Thoracic aorta (tissue), 2 donors: Measurements from ENCODE around the gene NKD1. TPM values are rescaled to one million over a fixed set of nuclear protein-coding genes. Genes with fewer than 3 reads are reported as not detected.

Experiments
- ATAC-seq: fragments of 150-250 bp; one replicate; pipeline ENCODE4 v1.8.0; 2017; ENCODE audit warnings: low read depth; ENCODE audit not compliant: insufficient number of reproducible peaks, low FRiP score
- DNase-seq: peaks from one replicate; pipeline ENCODE4 v3.0.0-alpha.2; 2020; ENCODE audit warnings: low spot score
- H3K27ac ChIP-seq, 2 donors: fragments of 200-600 bp; sonication (generic); 1 replicate in 1 of 2; 2 replicates in 1 of 2; pipeline ENCODE4 v1.5.1; 2016; ENCODE audit warnings: mild to moderate bottlenecking in 2 of 2, moderate library complexity in 2 of 2
- H3K27me3 ChIP-seq: fragments of 200-600 bp; sonication (generic); replicated peaks from 2 replicates; pipeline ENCODE4 v1.6.0; 2016; ENCODE audit warnings: mild to moderate bottlenecking; ENCODE audit not compliant: insufficient read depth
- H3K36me3 ChIP-seq: fragments of 200-600 bp; sonication (generic); one replicate; pipeline ENCODE4 v1.5.1; 2016
- H3K4me1 ChIP-seq, 2 donors: fragments of 200-600 bp; sonication (generic); 1 replicate in 1 of 2; 2 replicates in 1 of 2; pipeline versions ENCODE4 v1.5.1 to v1.6.0; 2016; ENCODE audit warnings: low read depth in 2 of 2, mild to moderate bottlenecking in 1 of 2; ENCODE audit not compliant: control insufficient read depth in 1 of 2
- H3K4me3 ChIP-seq: fragments of 200-600 bp; sonication (generic); 2 replicates; pipeline ENCODE4 v1.5.1; 2016; ENCODE audit warnings: mild to moderate bottlenecking
- H3K9me3 ChIP-seq: fragments of 200-600 bp; sonication (generic); 2 replicates; pipeline ENCODE4 v1.5.1; 2016
- total RNA-seq, 2 donors: library from RNA; depleted of rRNA; stranded (reverse); fragments of >200 nt; gene quantifications; one replicate each; pipeline versions ENCODE4 v1.1.0 to v1.2.3, GENCODE V29; 2016
- TF ChIP-seq, protein P1 (sequence below): fragments of 200-600 bp; sonication (generic); IDR thresholded peaks from one replicate; pipeline ENCODE4 v1.5.1; 2019; ENCODE audit warnings: antibody characterized with exemption

Gene NKD1
- total RNA-seq, 2 donors from 2014 or later = 30.2 to 41.7 TPM

DNA sequence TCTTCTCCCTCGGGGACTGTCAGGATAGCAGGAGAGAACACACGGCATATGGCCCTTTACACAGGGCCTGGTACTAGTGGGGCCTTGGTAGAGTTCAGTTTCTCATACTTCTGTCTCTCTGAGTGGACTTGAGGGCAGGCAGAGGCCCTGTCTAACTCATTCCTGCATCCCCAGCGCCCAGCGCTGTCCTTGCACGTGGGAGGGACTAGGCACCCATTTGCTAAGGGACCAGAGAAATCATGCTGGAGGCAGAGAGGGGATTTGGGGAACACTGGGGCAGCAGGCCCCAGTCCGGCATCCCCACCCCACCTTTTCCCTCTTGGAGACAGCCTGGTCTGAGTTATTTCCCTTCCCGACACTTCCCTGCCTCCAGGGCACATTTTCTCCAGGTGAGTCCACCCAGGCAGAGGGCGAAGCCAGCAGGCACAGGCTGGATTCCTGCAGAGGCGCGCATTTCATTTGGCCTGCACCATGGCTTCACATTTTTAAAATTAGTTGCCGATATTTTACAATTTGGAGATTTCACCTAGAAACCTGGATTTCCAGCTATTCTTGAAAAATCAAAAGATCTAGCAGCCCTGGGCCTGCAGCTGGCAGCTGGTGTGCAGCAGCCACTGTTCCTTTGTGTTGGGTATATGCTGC is 9.7 kb upstream of the NKD1 start:
- H3K4me1 ChIP-seq = no peaks in the 10 kb centered on the region
- H3K27me3 ChIP-seq = no peaks in the 10 kb centered on the region
- H3K36me3 ChIP-seq = no peaks in the 10 kb centered on the region
- H3K9me3 ChIP-seq = no peaks in the 10 kb centered on the region
- no peak for ATAC-seq
- no peak overlapping the region for H3K4me3 ChIP-seq
- DNase-seq = no peak
- H3K27ac ChIP-seq = no peak overlapping the region
- TF ChIP-seq, protein P1, sequence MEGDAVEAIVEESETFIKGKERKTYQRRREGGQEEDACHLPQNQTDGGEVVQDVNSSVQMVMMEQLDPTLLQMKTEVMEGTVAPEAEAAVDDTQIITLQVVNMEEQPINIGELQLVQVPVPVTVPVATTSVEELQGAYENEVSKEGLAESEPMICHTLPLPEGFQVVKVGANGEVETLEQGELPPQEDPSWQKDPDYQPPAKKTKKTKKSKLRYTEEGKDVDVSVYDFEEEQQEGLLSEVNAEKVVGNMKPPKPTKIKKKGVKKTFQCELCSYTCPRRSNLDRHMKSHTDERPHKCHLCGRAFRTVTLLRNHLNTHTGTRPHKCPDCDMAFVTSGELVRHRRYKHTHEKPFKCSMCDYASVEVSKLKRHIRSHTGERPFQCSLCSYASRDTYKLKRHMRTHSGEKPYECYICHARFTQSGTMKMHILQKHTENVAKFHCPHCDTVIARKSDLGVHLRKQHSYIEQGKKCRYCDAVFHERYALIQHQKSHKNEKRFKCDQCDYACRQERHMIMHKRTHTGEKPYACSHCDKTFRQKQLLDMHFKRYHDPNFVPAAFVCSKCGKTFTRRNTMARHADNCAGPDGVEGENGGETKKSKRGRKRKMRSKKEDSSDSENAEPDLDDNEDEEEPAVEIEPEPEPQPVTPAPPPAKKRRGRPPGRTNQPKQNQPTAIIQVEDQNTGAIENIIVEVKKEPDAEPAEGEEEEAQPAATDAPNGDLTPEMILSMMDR = no peak

DNA sequence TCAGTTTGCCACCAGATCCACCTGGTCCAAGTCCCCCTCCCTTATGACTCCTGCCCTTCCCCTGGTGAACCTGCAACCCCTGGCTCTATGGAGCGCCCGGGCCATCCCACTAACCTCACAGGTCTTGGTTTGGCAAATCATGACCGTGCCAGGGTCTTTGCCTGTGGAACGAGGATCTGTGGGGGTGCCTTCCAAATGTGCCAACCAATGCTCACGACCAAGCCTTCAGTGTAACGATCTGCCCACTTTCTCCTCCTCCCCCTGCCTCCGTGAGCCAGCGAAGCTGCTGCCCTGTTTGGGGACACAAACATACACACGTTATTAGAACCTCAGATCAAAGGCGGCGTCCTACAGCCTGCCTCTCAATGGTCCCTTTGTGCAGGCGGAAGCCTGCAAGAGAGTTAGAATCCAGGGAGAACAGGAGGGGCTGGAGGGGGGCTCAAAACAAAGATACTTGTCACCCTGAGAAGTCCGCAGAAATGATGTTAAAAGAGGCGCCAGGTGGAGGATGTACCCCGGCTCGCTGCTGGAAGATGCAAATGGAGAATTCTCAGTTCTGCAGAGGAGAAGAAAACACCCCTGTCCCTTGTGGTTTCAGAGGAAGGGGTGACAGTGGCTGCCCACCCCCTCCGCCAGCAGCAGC is 9.0 kb upstream of the NKD1 start:
- DNase-seq (no peak), ATAC-seq (no peak)
- H3K36me3 ChIP-seq = no peaks in the 10 kb centered on the region
- H3K4me3 ChIP-seq = no peak overlapping the region
- H3K9me3 ChIP-seq = no peaks in the 10 kb centered on the region
- no peaks in the 10 kb centered on the region for H3K4me1 ChIP-seq
- no peak overlapping the region for H3K27ac ChIP-seq
- TF ChIP-seq, protein P1 = no peak
- no peaks in the 10 kb centered on the region for H3K27me3 ChIP-seq

DNA sequence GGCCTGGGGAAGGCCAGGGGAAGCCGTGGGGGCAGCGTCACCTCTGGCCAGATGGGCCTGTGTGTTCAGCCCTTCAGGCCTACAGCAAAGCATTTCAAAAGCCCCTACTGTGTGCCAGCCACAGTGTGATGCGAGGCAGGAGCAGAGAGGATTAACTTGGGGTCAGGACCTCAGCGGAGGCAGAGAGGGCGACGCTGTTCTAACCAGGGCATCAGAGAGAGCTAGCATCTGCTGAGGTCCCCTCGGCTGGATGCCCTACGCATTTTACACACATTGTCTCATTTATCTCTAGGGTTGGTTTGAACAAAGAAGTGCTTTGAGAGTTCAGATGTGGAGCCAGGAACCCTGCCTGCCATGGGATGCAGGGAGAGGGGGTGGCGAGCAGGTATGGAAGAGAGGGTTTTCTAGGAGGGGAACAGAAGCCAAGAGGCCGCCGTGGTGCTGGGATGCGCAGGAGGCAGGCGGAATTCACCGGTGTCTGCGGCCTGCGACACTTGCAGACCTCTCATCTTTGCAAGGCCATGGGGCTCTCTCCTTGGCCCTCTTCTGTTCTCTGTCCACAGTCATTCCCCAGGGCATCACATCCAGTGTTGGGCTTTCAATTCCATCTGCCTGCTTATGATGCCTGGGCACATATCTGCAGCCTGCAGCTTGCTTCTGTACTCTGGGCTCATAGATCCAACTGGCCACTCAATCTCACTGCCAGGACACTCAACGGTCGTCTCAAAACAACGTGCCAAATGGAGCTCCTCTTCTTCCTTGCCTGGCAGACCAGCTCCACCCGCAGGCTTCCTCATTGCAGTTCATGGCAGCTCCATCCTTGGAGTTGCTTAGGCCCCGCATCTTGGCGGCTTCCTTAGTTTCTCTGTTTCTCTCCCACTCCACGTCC is 8.1 kb upstream of the NKD1 start:
- Histone ChIP-seq H3K4me3 (no peak overlapping the region), H3K4me1 (no peaks in the 10 kb centered on the region), H3K27me3 (no peaks in the 10 kb centered on the region), H3K9me3 (no peaks in the 10 kb centered on the region), H3K27ac (no peak overlapping the region), H3K36me3 (no peaks in the 10 kb centered on the region)
- TF ChIP-seq, protein P1 = no peak
- no peak for ATAC-seq
- DNase-seq = no peak

DNA sequence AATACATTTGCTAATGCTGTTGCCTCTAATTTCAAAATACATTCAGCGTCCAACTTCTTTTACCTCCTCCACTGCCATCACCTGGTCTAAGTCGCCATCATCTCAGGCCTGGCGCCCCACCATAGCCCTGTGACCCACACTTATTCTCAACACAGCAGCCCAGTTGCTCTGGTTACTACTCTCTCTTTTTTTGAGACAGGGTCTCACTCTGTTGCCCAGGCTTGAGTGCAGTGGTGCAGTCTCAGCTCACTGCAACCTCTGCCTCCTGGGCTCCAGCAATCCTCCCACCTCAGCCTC is 7.5 kb upstream of the NKD1 start:
- Histone ChIP-seq H3K9me3 (no peaks in the 10 kb centered on the region), H3K36me3 (no peaks in the 10 kb centered on the region), H3K27ac (no peak overlapping the region), H3K27me3 (no peaks in the 10 kb centered on the region), H3K4me3 (no peak overlapping the region), H3K4me1 (no peaks in the 10 kb centered on the region)
- no peak for ATAC-seq
- TF ChIP-seq, protein P1 = no peak
- DNase-seq = no peak

DNA sequence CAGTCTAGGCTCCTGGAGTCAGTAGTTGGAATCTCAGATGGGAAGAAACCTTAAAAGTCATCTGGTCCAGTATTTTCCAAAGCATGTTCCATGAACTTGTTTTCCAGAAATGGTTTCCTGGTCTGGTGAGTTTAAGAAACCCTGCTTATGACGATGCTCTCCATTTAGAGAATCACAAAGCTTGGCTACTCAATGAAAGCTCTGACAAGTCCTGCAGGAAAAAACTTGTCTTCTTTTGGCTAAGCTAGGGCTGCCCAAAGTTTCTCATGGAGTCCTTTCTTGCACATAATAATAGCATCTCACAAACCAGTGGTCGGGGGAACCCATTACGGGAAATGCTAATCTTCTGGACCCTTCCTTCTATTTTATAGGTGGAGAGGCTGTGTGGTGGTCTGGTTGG is 5.5 kb upstream of the NKD1 start:
- Histone ChIP-seq H3K27me3 (no peaks in the 10 kb centered on the region), H3K4me1 (peaks cover 0 to 6% of the 10 kb centered on the region in 2 donors), H3K9me3 (no peaks in the 10 kb centered on the region), H3K27ac (no peak overlapping the region), H3K4me3 (no peak overlapping the region), H3K36me3 (no peaks in the 10 kb centered on the region)
- DNase-seq = no peak
- TF ChIP-seq, protein P1 = no peak
- ATAC-seq = no peak
